NCI-H1930 (cell line): ENCODE results near the gene CROCC.
"Not testable (repeated sequence)": the region's sequence is repeated elsewhere in the genome, so short reads cannot be mapped to it uniquely, and the experiment has no call there.

ENCODE experiments used
- DNase-seq, 2 experiments: peaks; one replicate each; lab custom pipeline; 2025; lab: John Stamatoyannopoulos, UW

CROCC gene

DNA sequence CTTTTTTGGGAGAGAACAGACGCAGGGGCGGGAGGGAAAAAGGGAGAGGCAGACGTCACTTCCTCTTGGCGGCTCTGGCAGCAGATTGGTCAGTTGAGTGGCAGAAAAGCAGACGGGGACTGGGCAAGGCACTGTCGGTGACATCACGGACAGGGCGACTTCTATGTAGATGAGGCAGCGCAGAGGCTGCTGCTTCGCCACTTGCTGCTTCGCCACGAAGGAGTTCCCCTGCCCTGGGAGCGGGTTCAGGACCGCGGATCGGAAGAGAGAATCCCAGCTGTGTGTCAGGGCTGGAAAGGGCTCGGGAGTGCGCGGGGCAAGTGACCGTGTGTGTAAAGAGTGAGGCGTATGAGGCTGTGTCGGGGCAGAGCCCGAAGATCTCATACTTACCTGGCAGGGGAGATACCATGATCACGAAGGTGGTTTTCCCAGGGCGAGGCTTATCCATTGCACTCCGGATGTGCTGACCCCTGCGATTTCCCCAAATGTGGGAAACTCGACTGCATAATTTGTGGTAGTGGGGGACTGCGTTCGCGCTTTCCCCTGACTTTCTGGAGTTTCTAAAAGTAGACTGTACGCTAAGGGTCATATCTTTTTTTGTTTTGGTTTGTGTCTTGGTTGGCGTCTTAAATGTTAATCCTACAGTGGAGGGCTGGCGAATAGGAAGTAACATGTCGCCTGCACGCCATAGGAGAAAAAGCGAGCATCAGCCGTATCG lies 26.0 kb upstream of the CROCC start, which contains the start of gene RNU1-2:
Gene RNU1-2, plus strand, starts transcription at position 383 of the 718 bp plus-strand sequence.
- DNase-seq = peak; percentile 79 to 91

GRCh38 chr1:16896316-16897055 lies 25.2 kb upstream of the CROCC start:
- peak; percentile 21 to 56 for DNase-seq

GRCh38 chr1:16897653-16898052 lies 24.1 kb upstream of the CROCC start:
- DNase-seq = not testable (repeated sequence)

DNA sequence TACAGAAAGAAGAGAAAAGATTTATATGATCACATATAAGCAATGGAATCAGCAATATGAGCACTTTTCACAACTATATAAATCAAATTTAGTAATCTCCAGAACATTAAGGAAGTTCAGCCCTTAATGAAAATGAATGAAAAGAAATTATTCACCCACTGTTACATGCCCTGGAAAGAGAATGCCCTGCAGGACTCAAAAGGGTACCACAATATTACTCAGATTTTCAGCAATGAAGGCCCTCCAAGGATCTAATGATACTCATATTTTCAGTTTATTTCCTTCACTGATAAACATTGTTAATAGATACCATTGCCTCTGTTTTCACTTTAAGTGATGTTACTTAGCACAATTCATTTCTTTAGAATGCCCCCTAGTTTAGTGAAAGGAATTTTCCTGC lies 23.4 kb upstream of the CROCC start:
- DNase-seq = not testable (repeated sequence)

GRCh38 chr1:16899020-16899419 lies 22.7 kb upstream of the CROCC start:
- DNase-seq = not testable (repeated sequence)

- DNase-seq = no peak
Observed at GRCh38 chr1:16900751-16901150, 21.0 kb upstream of the CROCC start.

DNA sequence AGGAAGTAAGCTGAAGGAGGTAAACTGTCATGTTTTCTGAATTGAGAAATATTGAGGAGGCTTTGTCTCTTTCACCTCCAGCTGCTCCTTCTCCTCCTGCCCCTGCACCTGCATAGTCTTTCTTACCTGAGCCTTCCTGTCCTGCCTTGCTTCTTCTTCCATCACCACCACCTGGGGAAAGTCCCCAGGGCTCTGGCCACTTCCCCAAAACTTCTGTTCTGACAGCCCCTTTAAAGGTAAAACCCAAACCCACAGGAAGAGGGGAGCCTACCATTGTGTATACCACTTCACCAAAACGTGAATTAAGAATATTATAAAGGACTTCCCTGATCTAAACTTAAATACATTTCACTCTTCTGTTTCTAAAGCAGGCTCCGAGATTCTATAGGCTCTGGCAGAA lies 20.4 kb upstream of the CROCC start:
- not testable (repeated sequence) for DNase-seq

- DNase-seq = no peak
Observed at GRCh38 chr1:16903054-16903453, 18.7 kb upstream of the CROCC start.

GRCh38 chr1:16903458-16903796 lies 18.3 kb upstream of the CROCC start:
- DNase-seq = no peak

DNA sequence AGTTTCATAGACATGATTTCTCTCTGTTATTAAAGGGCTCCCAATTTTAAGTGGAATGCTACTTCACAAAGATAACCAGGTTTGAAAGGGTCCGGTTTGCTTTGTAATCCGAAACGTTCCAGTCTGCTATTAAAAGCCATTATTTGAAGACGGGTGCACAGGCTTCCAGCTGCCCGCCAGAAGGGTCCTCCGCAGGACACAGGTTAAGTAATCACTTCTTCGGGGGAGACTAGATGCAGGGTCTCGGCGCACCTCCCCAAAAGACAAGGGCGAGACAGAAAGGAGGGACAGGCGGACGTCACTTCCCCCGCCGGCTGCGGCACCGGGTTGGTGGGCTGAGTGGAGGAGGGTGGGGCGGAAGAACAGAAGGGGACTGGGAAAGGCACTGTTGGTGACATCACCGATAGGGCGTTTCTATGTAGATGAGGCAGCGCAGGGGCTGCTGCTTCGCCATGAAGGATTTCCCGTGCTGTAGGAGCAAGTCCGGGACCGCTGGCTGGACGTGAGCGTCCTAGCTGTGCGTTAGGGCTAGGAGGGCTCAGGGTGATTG lies 17.1 kb upstream of the CROCC start:
- DNase-seq = peak; percentile 92 to 97

DNA sequence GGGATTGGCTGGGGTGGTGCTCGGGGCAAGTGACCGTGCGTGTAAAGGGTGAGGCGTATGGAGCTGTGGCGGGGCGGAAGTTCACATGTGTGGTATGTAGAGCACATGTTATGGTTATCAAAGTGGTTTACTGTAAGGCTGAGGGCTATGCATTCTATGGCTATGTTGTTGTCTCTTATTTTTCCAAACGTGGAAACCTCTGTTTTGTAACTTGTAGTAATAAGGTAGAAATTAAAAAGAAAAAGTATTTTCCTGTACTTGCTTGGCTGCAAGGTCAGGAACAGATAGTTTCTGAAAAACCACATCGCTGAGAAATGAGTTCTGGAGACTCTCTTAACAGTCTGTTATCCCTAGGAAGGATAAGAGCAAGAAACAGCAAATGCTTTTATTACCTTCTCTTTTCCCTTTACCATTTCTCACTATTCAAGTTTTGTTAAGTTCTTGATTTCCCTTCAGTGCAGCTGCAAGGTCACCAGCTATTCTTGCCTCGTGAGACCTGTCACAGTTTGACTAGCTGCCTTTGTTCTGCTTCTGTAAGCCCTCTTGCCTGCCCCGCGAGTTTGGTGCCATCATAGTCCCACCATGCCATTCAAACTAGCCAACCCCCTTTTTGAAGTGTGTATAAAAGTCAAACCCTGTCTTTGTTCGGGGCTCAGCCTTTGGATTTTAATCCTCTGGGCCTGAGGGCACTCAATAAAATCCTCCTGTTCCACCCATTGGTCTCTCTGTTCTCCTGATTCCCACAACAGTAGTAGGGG lies 16.4 kb upstream of the CROCC start:
- peak; percentile 43 to 44 for DNase-seq

DNA sequence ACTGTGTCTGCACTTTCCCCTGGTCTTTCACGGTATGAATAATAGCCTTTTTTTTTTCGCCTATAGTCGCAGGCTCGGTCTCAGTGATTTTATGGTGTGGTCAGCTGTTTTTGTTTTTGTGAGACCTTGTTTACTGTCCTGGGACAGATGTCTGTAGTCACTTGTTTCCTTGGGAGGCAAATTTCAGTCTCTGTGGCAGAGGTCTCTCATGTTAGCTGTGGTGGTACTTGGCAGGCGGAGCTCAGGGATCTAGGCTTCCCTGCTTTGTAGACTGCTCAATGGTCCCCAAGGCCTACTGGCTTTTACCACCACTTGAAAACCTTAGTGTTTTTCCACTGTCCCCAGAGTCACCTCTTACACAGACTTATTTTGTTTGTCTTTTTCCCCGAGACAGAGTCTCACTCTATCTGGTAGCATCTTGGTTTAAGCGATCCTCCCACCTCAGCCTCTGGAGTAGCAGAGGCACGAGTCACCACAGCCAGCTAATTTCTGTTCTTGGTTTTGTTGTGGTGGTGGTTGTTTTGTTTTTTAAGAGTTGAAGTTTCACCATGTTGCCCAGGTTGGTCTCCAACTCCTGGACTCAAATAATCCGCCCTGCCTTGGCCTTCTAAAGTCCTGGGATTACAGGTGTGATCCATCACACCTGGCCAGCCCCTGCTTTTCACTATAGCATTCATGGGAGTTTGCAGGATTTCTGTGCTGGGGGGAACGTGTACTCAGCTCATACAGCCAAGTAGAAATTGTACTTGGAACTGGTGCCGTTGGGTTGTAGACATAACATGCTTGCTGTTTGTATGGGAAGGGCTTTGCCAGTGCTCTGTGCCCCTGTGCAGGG lies 15.6 kb upstream of the CROCC start:
- no peak for DNase-seq

- no peak for DNase-seq
Observed at GRCh38 chr1:16906873-16907272, 14.9 kb upstream of the CROCC start.

DNA sequence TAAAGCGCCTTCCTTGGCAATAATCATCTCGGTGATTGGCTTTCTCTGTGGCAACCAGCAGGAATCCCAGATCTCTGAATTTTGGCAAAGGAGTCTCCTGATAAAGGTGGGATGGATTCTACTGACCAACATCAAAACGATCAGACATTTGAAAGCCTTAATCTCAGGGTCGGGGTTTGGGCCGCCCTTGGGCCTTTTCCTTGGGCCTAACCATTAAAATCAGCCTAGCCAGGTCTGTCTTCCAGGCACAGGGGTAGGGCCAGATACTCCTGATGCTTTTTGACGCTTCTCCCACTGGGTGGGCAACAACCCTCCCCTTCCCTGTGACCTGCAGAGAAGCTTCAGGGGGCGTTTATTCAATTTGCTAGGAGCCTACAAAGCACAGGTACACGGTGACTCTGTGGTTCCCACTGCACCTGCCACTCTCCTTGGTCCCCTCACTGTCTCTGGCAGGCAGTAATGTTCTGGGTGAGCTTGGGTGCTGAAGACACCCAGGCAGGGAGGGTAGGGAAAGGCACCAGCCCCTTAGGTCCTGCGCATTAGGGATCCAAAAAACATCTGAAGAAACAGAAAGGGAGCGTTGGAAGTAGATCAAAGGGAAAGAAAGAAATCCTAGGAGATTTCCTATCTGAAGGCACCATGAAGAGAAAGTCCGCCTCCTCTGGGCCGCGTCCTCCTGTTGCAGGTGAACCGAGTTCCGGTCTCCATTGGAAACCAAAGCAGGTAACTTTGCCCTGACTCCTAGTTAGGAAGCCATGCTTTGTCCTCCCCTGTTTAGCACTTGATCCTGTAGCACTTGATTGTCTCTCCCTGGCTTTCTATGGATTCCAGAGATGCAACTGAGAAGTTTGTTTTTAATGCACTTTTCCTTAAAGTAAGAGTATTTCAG lies 13.6 kb upstream of the CROCC start:
- no peak for DNase-seq

DNA sequence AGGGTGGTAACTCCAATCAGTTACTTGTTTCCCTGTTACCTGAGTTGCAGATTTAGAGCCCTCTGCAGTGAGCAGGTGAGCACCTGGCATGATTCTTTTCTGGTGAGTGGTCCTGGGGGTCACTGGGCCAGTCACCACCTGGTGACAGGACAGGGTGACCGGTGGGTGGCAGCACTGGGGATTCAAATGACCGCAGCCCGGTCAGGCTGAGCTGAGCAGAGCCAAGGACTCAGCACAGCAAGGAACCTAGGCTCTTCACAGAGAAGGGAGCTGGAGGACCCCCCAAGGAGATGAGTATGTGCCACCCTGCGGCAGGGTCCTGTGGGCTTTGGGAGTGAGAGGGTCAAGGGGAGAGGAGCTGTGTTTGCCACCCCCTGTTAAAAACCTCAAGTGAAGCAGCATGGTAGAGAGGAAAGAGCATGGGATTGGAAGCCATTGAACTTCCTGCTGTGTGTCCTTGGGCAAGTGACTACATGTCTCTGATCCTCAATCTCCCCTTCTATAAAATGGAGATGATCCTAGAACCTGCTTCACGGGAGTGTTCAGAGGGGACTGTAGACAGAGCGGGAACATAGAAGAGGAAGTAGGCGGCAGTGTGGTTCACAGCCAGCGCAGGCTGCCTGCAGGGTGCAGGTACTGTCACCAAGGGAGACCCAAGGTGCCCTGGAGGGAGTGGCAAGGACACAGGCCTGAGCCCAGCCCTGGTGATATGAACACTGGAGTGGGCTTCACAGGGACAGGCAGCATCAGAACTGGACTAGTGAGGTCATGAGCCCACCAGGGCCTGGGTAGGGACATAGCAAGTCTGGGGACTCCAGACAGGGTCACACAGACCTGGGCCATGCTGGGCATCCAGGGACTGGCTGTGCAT lies 9.6 kb upstream of the CROCC start:
- not testable (repeated sequence) for DNase-seq

DNA sequence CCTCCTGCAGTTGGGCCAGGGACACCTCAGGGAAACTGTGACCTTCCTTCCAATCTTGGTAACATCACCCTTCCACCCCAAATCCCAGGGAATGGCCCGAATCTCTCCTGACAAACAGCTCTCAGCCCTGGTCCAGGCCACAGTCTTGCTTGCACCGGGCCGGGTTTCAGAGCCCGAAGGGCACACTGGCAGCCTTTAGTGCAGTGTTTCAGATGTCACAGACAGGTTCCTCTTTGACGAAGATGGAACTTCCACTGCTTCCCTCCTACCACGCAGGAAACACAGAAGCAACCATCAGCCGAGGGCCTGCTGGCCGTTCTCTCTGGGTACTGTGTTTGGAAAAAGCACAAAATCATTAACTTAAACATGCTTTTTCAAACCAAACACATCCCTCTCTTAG lies 9.0 kb upstream of the CROCC start:
- not testable (repeated sequence) for DNase-seq

- DNase-seq = no peak
Observed at GRCh38 chr1:16913181-16913832, 8.4 kb upstream of the CROCC start.

GRCh38 chr1:16913833-16914662 lies 7.7 kb upstream of the CROCC start:
- peak; percentile 85 to 93 for DNase-seq
